ENCODE measurements around the gene CFAP410. TPM values are rescaled to one million over a fixed set of nuclear protein-coding genes. Genes with fewer than 3 reads are reported as not detected.

Gene CFAP410
- total RNA-seq, 1 experiment from 2014 or later = 17.2 TPM

- no peak for DNase-seq
- no peak overlapping the region for H3K4me3 ChIP-seq (ENCODE audit: insufficient read depth, low read depth, low read length)
- no peaks in the 10 kb centered on the region; the same call in 1 of the 2 replicates for H3K27me3 ChIP-seq (ENCODE audit: control insufficient read depth, insufficient read depth, low read length)
- no peaks in the 10 kb centered on the region for H3K36me3 ChIP-seq (replicated peaks; ENCODE audit: control insufficient read depth, insufficient read depth, low read length)
Measured at GRCh38 chr21:44375281-44375651, 36.1 kb upstream of the CFAP410 start.

- no peaks in the 10 kb centered on the region for H3K36me3 ChIP-seq (replicated peaks; ENCODE audit: control insufficient read depth, insufficient read depth, low read length)
- DNase-seq = no peak
- H3K4me3 ChIP-seq (ENCODE audit: insufficient read depth, low read depth, low read length) = no peak overlapping the region
- H3K27me3 ChIP-seq (ENCODE audit: control insufficient read depth, insufficient read depth, low read length) = peaks cover 2% of the 10 kb centered on the region; the same call in 1 of the 2 replicates
Measured at GRCh38 chr21:44374601-44375280, 35.6 kb upstream of the CFAP410 start.

- H3K4me3 ChIP-seq (ENCODE audit: insufficient read depth, low read depth, low read length) = no peak overlapping the region
- H3K36me3 ChIP-seq (replicated peaks; ENCODE audit: control insufficient read depth, insufficient read depth, low read length) = no peaks in the 10 kb centered on the region
- peaks cover 2% of the 10 kb centered on the region; the same call in 1 of the 2 replicates for H3K27me3 ChIP-seq (ENCODE audit: control insufficient read depth, insufficient read depth, low read length)
- DNase-seq = no peak
Measured at GRCh38 chr21:44372616-44373015, 33.4 kb upstream of the CFAP410 start.

- Histone ChIP-seq H3K27me3 (ENCODE audit: control insufficient read depth, insufficient read depth, low read length) (peaks cover 2% of the 10 kb centered on the region; the same call in 1 of the 2 replicates), H3K36me3 (replicated peaks; ENCODE audit: control insufficient read depth, insufficient read depth, low read length) (no peaks in the 10 kb centered on the region), H3K4me3 (ENCODE audit: insufficient read depth, low read depth, low read length) (no peak overlapping the region)
- DNase-seq = no peak
Measured at GRCh38 chr21:44371596-44371995, 32.4 kb upstream of the CFAP410 start.

- H3K36me3 ChIP-seq (replicated peaks; ENCODE audit: control insufficient read depth, insufficient read depth, low read length) = no peaks in the 10 kb centered on the region
- no peak overlapping the region for H3K4me3 ChIP-seq (ENCODE audit: insufficient read depth, low read depth, low read length)
- DNase-seq = no peak
- H3K27me3 ChIP-seq (ENCODE audit: control insufficient read depth, insufficient read depth, low read length) = peaks cover 2% of the 10 kb centered on the region; the same call in 1 of the 2 replicates
Measured at GRCh38 chr21:44370786-44371410, 31.7 kb upstream of the CFAP410 start.

- Histone ChIP-seq H3K4me3 (ENCODE audit: insufficient read depth, low read depth, low read length) (peak overlapping the region; percentile 8; the same call in 1 of the 2 replicates), H3K27me3 (ENCODE audit: control insufficient read depth, insufficient read depth, low read length) (peaks cover 2% of the 10 kb centered on the region; the same call in 1 of the 2 replicates), H3K36me3 (replicated peaks; ENCODE audit: control insufficient read depth, insufficient read depth, low read length) (no peaks in the 10 kb centered on the region)
- DNase-seq = peak; percentile 95
Measured at GRCh38 chr21:44370027-44370735, 31.0 kb upstream of the CFAP410 start.

- peak overlapping the region; percentile 5; the same call in 1 of the 2 replicates for H3K4me3 ChIP-seq (ENCODE audit: insufficient read depth, low read depth, low read length)
- DNase-seq = peak; percentile 94
- H3K27me3 ChIP-seq (ENCODE audit: control insufficient read depth, insufficient read depth, low read length) = peaks cover 2% of the 10 kb centered on the region; the same call in 1 of the 2 replicates
- no peaks in the 10 kb centered on the region for H3K36me3 ChIP-seq (replicated peaks; ENCODE audit: control insufficient read depth, insufficient read depth, low read length)
Measured at GRCh38 chr21:44368711-44369446, 29.7 kb upstream of the CFAP410 start.

- H3K27me3 ChIP-seq (ENCODE audit: control insufficient read depth, insufficient read depth, low read length) = peaks cover 2% of the 10 kb centered on the region; the same call in 1 of the 2 replicates
- no peak overlapping the region for H3K4me3 ChIP-seq (ENCODE audit: insufficient read depth, low read depth, low read length)
- H3K36me3 ChIP-seq (replicated peaks; ENCODE audit: control insufficient read depth, insufficient read depth, low read length) = no peaks in the 10 kb centered on the region
- DNase-seq = peak; percentile 44
Measured at GRCh38 chr21:44366586-44367211, 27.5 kb upstream of the CFAP410 start.

GRCh38 chr21:44365967-44366585, 26.9 kb upstream of the CFAP410 start:
- peak; percentile 28 for DNase-seq
- Histone ChIP-seq H3K27me3 (ENCODE audit: control insufficient read depth, insufficient read depth, low read length) (peaks cover 2% of the 10 kb centered on the region; the same call in 1 of the 2 replicates), H3K36me3 (replicated peaks; ENCODE audit: control insufficient read depth, insufficient read depth, low read length) (no peaks in the 10 kb centered on the region), H3K4me3 (ENCODE audit: insufficient read depth, low read depth, low read length) (no peak overlapping the region)

GRCh38 chr21:44365251-44365966, 26.2 kb upstream of the CFAP410 start:
- H3K4me3 ChIP-seq (ENCODE audit: insufficient read depth, low read depth, low read length) = no peak overlapping the region
- DNase-seq = peak; percentile 33
- no peaks in the 10 kb centered on the region for H3K36me3 ChIP-seq (replicated peaks; ENCODE audit: control insufficient read depth, insufficient read depth, low read length)
- peaks cover 2% of the 10 kb centered on the region; the same call in 1 of the 2 replicates for H3K27me3 ChIP-seq (ENCODE audit: control insufficient read depth, insufficient read depth, low read length)

GRCh38 chr21:44364151-44365053, 25.2 kb upstream of the CFAP410 start:
- Histone ChIP-seq H3K36me3 (replicated peaks; ENCODE audit: control insufficient read depth, insufficient read depth, low read length) (no peaks in the 10 kb centered on the region), H3K27me3 (ENCODE audit: control insufficient read depth, insufficient read depth, low read length) (no peaks in the 10 kb centered on the region), H3K4me3 (ENCODE audit: insufficient read depth, low read depth, low read length) (no peak overlapping the region)
- peak; percentile 73 for DNase-seq

- Histone ChIP-seq H3K4me3 (ENCODE audit: insufficient read depth, low read depth, low read length) (no peak overlapping the region), H3K36me3 (replicated peaks; ENCODE audit: control insufficient read depth, insufficient read depth, low read length) (no peaks in the 10 kb centered on the region), H3K27me3 (ENCODE audit: control insufficient read depth, insufficient read depth, low read length) (no peaks in the 10 kb centered on the region)
- no peak for DNase-seq
Measured at GRCh38 chr21:44363278-44363677, 24.1 kb upstream of the CFAP410 start.
